ENCODE results near the gene ANKRD13D. TPM values are rescaled to one million over a fixed set of nuclear protein-coding genes. Genes with fewer than 3 reads are reported as not detected.
A peak's percentile ranks its signal among the peaks of the same experiment; 100 is the strongest.

The ANKRD13D gene
- total RNA-seq, 1 donor: 29.8 TPM

DNA sequence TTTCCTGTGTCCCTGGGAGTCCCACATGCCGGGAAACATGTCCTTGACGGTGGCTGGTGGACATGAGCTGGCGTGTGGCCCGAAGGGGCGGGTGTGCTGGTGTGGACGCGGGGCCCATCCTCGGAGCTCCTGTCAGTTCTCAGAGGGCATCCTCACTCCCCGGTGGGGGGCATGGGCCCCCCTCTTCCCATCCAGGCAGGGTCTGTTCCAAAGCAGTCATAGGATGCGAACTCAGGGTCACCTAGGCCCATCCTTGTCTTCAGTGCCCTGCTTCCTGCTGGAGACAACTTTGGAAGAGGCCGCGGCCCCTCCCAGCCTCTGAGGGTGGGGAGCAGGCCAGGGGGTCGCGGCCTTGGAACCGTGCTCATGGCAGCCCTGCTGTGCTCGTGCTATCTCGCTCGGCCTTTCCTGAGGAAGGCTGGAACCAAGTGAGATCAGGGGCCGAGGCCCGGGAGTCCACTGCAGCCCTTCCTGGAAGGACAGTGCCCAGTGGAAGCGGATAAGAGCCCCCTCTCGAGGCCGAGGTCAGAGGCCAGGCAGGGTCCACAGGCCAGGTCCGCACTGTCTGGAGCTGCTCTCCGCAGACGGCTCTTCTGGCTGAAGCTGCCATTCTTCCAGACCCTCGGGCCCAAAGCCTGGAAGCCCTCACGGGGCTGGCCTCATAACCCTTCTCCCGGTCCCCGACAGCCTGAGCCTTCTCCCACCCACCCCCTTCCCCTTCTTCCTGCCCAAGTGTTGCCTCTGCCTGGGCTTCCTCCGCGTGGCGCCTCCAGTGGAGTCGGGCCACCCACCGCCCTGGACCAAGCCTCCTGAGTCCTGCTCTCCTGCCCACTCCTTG is 14.1 kb upstream of the ANKRD13D start:
- no peak for DNase-seq (ENCODE audit: low read depth)
- H3K4me3 ChIP-seq (ENCODE audit: low read depth, low read length): no peak overlapping the region
- TF ChIP-seq, protein P1, sequence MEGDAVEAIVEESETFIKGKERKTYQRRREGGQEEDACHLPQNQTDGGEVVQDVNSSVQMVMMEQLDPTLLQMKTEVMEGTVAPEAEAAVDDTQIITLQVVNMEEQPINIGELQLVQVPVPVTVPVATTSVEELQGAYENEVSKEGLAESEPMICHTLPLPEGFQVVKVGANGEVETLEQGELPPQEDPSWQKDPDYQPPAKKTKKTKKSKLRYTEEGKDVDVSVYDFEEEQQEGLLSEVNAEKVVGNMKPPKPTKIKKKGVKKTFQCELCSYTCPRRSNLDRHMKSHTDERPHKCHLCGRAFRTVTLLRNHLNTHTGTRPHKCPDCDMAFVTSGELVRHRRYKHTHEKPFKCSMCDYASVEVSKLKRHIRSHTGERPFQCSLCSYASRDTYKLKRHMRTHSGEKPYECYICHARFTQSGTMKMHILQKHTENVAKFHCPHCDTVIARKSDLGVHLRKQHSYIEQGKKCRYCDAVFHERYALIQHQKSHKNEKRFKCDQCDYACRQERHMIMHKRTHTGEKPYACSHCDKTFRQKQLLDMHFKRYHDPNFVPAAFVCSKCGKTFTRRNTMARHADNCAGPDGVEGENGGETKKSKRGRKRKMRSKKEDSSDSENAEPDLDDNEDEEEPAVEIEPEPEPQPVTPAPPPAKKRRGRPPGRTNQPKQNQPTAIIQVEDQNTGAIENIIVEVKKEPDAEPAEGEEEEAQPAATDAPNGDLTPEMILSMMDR (IDR thresholded peaks at IDR 0.05; ENCODE audit: insufficient read depth, low read depth, low read length): no peak

DNA sequence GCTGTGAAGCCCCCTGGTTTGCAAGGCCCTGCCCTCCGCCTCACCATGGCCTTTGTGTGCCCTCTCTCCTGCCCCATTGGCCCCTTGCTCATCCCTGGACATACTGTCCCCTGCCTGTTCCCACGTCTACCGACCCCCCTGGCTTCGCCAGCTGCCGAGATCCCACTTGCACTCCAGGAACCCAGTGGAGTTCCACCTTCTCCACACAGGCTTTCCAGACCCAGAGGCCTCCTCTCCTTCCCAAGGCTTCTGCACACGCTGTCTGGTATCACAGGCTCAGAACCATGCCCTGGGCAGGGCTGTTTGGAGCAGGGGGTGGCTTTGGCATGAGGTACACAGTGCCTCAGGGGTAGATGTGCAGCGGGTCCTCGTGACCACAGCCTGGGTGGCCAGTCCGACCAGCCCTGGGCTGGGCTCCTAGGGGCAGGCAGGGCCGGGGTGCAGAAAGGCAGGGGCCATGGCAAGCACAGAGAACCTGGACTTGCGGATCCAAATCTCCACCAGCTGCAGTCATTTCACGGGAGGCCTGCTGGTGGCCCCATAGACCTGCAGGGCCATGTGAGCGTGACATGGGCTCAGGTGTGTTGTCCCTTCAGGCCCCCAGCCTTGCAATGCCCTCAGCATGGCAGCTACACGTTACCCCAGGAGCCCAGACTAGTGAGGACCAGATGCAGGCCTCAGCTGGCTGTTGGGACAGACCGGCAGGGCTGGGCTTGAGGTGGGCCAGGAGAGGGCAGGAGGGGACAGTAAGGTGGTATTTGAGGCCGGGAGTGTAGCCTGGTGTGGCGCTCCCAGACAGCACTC is 13.3 kb upstream of the ANKRD13D start:
- DNase-seq (ENCODE audit: low read depth): no peak
- no peak overlapping the region for H3K4me3 ChIP-seq (ENCODE audit: low read depth, low read length)
- TF ChIP-seq, protein P1 (IDR thresholded peaks at IDR 0.05; ENCODE audit: insufficient read depth, low read depth, low read length): no peak

DNA sequence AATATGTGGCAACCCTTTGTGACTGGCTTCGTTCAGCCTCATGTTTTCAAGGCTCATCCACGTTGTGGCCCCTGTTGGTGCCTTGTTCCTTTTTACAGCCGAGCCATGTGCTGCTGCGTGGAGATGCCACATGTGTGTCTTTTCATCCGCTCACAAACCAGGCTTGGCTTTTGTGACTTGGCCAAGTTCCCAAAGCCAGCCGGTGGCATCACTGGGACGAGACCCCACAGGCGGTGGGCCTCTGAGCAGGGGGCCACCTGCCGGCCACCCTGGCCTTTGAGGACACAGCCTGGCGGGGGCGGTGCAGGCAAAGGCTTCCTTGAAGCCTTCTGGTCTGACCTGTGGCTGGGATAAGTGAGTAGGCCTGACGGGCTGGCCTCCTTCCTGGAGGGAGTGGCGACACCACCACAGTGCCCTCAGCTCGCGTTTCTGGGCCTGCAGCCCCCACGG is 12.3 kb upstream of the ANKRD13D start:
- DNase-seq (ENCODE audit: low read depth): peak; percentile 52

DNA sequence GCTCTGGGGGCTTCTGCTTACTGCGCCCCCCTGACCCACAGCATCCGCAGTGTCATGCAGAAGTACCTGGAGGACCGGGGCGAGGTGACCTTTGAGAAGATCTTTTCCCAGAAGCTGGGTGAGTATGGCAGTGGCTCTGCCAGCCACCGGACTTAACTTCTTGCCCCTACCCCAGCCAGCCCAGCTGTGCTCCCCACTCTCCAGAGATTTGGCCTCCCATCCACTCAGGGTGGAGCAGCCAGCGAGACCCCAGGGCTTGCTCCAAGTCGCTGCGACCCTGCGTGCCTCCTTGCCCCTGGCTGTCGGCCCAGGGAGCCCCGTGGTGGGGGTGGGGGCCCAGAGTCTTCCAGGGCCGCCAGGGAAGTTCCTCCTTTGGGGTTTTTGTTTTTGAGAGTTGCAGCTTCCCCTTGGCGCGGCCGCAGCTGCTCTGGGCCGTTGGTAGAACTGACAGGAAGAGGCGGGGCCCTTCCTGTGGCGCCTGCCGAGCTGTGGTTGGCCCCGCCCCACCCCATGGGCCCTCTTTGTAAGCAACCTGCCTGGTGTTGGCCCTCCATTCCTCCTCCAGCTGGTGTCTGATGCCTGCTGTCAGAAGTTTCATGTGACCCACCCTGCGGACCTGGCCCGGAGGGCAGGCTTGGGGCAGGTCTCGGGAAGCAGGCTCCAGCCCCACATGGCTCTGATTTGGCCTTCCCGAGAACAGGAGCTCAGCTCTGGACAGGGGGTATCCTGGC is 11.7 kb upstream of the ANKRD13D start:
- peak overlapping the region; percentile 43 for H3K4me3 ChIP-seq (ENCODE audit: low read depth, low read length)
- TF ChIP-seq, protein P1 (IDR thresholded peaks at IDR 0.05; ENCODE audit: insufficient read depth, low read depth, low read length): no peak
- peak; percentile 79 for DNase-seq (ENCODE audit: low read depth)

More for the DNA sequence above, 12.3 kb upstream of the ANKRD13D start:
- TF ChIP-seq, protein P1 (IDR thresholded peaks at IDR 0.05; ENCODE audit: insufficient read depth, low read depth, low read length): peak; percentile 38
- peak overlapping the region; percentile 43 for H3K4me3 ChIP-seq (ENCODE audit: low read depth, low read length)

DNA sequence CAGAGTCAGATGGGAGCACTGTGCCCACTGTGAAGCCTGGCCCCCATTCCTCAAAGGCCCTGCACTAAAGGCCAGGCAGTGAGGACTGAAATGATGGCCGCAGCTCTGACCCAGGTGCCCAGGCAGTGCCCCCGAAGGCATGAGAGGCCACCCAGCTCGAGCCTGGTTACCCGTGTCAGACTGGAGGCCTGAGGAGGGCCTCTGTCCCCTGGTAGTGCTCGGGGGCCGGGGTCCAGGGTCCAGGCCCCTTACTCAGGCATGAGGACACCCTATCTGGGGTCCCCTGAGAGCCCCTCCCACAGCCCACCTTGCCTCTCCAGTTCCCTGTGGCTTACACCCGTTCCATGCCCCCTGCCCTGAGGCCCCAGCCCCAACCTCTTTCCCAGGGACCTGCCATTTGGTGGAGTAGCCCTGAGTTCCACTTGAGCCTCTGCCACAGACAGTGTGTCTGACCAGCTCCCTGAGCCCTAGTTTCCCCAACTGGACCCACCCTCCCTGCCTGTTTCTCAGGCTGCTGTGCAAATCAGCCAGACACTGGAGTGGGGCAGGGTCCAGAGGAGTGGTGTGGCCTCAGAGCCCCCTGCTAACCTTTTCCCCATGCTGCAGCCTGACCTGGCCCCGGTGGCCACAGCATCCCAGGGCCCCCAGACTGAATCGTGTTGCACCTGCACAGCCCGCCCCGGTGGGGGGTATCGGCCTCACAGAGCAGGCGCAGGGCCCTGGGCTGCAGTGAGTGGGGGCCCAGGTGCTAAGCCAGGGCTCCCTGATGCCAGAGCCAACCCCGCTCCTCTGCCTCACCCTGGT is 10.8 kb upstream of the ANKRD13D start:
- TF ChIP-seq, protein P1 (IDR thresholded peaks at IDR 0.05; ENCODE audit: insufficient read depth, low read depth, low read length): no peak
- DNase-seq (ENCODE audit: low read depth): no peak
- no peak overlapping the region for H3K4me3 ChIP-seq (ENCODE audit: low read depth, low read length)

Data from fibroblast of villous mesenchyme (primary cell).